Endothelial cell of hepatic sinusoid (primary cell): ENCODE data around the gene MGRN1.

Source experiments
- in situ Hi-C: cut with HindIII; loops from 2 replicates; pipeline ENCODE4 v1.10.0; 2017; ENCODE audit warnings: low sequenced_read_pairs

Gene MGRN1

DNA sequence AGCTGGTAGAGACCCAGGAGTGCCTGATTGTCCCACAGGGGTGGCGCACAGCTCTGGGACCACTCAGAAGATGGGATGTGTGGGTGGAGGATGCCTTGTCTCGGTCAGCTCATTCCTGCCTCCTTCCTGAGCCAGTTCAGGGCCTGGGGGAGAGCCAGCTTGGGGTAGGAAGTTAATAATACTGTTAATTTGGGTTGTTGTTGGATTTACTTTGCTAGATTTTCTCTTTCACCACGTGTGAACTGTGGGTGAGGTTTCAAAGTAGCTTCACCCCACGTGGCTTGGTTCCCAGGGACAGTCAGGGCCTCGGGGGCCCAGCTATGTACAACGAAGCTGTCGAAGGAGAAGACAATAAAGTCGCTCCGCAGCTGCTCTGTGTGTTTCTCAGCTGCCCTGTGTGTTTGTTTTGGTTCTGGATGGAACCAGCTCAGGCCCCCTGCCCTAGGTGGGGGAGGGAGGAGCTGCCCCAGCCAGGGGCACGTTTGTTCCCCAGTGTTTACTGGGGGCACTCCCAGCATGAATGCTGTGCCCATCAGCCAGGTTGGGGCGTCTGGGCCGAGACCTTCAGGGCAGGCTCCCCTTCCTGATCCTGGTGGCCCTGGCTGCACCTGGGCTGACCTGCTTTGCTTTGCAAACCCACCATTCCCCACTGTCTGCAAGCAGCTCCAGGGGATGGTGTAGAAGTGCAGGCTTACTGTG lies 71.0 kb downstream of the MGRN1 start:
- in situ Hi-C loops: no loop called here

DNA sequence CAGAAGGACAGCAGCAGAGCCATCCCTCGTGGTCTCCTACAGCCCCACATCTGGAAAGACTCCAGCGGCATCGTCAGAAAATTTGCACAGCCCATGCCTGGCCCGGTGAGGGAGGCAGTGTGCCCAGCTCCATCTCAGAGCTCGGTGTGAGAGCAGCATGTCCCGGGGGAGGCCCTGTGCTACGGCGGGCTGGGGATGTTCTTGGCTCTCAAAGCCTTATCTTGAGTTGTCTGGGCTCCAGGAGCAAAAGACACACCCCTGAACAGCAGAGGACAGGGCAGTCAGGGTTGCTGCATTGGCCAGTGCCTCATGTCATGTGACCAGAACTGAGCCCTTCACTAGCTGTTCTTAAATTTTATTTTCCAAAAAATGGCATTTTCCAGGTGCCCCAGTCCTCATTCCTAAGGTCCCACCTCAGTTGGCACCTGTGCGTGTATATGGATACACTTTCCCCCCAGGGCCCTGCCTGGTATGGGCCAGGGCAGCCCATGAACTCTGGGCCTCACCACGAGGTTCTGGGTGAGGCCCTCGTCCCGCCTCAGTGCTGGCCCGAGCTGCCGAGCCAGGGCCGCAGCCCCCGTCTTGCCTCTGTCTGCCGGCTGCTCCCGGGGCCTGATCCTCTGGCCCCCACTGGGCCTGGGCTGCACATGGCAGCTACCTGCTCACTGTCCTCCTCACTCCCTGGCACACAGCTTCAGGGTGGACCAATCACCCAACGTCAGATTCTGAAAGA lies 71.7 kb downstream of the MGRN1 start:
- in situ Hi-C loops: no loop called here

DNA sequence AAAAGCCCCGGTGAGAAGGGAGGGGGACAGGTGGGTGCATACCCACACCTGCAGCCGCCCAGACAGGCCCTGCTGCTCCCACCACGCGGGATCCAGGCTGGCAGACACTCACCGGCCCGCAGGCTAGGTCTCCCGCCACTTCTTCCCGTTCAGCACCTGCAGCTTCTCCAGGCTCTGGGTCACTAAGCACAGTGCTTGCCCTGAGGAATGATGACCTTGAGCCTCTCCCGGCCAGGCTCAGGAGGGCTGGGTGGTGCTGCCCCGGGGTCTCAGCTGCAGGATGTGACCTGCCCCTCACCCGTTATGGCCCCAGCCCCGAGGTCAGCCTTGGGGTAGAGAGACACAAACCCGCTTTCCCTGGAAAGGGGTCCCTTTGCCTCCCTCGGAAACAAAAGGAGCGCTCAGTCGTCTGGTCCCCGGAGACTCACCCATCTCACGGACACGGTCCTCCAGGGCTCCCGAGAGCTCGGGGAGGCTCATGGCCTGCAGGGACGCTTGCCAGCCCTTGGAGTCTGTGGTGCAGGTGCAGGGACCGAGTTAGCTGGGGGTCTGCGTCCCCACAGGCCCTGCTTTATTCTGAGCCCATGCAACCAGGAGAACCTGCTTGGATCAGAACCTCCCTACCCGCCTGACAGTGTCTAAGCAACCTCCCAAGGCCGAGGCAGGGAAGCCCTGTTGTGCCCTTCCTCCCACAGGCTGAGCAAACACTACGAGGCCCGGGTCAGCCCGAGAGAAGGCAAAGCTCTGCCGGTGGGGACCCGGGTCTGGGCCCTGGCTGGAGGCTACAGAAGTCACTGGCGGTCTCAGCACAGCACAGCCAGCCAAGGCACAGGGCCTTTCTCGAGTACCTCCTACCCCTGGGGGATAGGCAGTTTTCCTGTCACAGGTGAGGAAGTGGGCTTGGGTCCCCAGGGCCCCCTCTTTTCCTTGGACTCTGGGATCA lies 72.5 kb downstream of the MGRN1 start:
- in situ Hi-C loops: no loop called here

DNA sequence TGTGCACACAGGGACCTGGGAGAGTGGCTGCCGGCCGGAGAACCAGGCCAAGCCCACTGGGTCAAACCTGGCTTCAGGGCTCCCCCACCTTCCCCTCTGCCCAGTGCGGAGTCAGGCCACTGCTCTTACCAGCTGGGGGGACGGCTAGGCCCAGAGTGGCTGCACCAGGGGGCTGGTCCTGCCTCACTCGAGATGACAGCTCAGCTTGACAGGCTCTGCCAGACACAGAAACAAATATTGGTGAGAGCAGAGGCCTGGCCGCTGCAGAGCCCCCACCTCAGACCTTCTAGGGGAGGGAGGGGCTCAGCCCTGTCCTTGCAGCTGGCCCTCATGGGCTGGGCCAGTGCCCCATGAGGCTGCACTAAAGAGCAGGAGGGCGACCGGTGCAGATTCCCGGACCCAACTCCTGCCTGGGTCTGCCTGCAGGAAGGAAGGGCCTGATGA lies 73.2 kb downstream of the MGRN1 start:
- in situ Hi-C loops: no loop called here

DNA sequence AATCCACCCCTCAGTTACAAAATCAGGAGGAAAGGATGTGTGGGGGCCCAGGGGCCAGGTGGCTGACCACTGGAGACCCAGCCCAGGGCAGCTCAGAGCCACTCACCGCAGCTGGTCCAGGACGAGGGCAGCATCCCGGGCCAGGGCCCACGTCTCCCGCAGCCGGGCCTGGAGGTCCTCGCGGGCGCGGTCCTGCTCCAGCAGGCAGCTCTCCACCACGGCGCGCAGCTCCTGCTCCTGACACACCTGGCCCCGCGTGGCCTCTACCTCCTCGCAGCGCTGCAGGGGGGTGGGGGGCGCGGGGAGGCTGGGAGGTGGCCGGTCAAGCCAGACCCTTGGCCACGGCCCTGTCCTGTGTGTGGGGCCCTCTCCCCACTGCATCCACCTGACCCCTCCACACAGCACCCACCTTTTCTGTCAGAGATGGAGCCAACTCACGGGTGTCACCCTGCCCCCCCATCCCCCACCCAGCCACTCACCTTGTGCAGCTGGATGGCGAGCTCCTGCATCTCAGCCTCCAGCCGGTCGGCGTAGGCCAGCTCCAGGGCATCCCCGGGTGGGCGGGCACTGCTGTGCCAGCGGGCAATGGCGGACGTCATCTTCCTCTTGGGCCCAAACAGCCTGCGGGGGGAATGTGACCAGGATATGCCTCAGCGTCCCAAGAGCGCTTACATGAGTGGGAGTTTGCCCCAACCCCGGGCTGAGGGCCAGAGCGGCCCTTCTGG lies 73.9 kb downstream of the MGRN1 start:
- in situ Hi-C loops: no loop called here

DNA sequence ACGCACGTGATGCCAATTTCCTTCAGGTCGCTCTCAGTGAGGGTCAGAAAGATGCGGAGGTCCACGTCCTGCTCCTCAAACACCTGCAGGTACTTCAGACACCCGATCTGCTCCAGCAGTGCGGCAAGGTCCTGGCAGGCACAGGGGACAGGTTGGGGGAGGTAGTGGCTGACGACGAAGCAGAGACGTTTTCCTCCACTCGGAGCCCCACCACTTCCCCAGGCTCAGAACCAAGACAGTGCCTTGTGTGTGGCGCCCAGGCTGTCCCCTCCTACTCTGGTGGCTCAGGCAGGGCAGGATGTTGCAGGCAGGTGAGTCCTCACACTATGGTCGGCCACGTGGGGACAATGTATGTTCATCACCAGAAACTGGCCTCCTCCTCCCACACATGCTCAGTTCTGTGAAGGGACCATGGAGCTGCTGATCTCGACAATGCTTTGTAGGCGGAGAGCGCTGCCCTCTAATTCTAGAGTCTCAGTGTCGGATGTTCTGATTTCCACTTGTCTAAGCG lies 74.5 kb downstream of the MGRN1 start:
- in situ Hi-C loops: no loop called here

DNA sequence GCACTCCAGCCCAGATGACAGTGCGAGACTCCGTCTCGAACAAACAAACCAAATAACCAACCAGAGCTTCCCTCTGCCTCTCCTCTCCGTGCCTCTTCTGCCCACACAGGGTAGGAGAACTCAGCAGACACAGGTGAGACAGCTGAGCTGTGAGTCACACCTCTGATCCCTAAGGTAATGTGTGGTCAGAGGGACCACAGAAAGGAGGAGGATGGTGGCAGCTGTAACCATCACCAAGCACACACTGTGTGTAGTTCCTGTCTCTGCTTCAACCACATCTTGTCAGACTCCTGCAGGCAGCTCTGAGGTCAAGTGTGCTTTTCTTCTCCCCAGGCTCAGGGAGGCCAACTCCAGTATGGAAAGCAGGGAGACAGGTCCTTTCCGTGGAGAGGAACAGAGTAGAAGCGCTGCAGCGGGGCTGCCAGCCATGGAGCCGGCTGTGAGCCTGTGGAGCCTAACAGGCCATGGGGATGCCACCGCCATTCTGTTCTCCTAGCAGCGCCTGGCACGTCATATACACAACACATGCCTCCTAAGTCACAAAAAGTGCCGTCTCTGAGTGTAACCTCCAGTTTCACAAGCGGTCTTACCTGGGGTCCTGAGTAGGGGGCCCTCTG lies 75.9 kb downstream of the MGRN1 start:
- in situ Hi-C loops: no loop called here

DNA sequence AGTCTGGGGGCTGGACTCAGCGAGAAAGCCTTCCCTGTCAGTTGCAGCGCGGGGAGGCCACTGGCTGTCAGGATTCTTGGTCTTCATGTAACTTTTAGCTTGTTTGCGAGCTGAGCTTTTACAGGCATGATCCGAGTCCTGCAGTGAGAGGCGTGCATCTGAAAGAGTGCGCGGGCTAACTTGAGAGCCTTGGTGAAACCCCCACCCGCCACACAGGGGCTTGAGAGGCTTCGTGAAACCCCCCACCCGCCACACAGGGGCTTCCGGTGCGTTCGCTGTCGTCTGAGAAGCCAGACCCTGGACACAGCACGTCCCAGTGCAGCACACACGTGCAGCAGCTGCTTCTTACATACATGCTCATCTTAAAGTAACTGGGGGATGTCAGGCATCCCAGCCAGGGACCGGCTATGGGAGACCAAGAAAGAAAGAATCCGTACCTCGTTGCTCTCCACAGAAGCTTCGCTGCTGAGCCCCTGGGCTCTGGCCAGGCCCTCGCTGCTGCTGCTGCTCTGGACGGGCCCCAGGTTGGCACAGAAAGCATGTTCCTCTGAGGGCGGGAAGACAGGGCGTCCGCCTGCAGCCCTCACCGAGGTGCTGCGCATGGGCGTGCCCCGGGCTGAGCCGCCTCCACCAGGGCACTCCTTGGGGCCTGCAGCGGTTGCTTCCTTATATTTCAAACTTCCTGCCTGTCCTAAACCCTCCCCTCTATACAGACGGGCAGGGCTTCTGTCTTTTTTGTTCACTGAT lies 76.5 kb downstream of the MGRN1 start:
- in situ Hi-C loops: no loop called here

DNA sequence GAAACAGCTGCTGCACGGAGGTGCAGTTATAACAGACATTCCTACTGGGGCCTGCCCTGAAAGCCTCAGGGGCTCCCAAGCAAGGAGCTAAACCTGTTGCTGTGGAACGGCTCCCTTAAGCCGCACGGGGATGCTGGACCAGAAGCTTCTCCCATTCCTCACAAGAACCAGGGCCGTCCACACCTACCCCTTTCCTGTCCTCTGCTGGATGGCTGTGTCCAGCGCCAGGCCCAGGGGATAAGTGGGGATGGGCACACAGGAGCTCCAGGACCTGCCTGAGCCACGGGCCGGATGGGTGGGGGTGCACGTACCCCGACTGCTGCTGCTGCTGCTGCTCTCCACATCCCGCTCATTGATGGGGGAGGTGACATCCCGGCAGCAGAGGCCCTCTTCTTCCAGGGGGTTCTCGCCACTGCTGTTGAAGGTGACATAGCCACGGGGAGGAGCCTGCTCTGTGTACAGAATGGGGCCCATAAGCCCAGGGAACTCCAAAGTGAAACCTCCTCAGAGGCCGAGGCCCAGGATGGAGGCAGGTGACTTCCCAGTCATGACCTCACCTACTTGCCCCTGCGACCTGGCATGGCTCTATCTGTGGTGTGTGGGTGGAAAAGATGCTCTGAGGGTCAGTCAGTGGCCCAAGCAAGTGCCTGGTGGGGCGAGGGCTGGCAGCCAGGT lies 77.3 kb downstream of the MGRN1 start:
- in situ Hi-C loops: no loop called here

DNA sequence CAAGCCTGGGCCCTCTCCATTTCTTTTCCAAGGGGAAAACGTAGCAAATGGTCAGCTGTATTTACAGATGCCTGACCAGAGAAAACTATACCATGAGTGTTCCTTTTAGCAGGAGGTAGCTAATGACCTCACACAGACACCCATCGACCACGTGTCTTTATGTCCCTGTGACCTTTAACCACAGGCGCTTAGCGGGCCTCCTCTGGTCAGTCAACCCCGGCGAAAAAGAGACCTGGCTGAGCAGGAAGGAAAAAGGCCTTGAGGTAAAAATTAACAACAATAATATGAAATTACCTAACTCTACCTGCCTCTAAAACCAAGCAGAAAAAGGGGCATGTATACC lies 77.8 kb downstream of the MGRN1 start:
- in situ Hi-C loops: no loop called here

DNA sequence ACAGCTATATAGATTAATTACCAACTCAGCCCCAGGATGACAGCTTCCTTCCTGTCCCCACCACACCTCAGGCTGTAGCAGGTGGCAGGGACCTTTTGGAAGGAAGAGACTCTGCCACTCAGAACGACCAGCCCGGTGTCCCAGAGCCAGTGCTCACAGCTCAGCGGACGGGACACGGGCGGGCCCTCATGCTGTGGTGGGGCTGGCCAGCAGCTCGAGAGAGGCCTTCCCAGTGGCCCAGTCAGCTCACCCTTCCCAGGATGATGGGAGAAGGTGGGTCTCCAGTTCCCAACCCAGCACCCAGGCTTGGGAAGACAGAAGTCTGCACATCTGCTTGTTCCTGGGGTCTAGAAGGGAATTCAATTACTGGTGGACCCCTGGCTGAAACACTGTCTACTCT lies 79.3 kb downstream of the MGRN1 start:
- in situ Hi-C loops: no loop called here

DNA sequence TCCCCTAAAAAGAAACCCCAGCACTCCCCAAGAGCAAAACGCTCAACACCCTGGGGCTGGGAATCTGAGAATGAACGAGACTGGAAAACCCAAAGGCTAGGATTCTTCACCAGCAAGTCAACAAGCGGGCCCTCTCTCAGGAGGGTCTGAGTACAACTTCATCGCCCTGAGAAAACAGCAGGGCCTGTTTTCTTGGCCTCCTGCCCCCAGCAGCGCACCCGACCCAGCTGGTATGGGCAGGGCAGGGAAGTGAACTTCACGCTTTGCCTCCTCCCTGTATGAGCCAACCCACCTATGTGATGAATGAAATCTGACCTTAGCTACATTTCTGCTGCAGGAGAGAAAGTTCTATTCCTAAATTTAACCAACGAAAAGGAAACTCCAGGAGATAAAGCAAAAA lies 79.9 kb downstream of the MGRN1 start:
- in situ Hi-C loops: no loop called here

DNA sequence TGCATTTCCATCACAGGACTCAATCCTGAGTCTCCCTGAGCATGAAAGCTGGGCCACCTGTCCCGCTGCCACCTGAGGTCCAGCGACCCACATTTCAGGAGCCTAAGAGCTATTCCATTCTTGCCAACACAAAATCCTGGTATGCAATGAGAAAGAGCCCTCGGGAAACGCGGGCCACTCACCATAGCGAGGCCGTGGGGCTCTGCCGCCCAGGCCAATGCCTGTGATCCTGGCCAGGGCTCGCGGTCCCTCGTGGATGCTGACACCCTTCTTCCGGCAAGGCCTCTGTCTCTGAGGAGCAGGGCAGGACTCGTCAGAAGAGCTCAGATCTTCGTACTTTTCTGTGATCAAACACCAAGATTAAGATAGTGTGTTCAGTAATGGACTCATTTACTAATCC lies 80.3 kb downstream of the MGRN1 start:
- in situ Hi-C loops: no loop called here

DNA sequence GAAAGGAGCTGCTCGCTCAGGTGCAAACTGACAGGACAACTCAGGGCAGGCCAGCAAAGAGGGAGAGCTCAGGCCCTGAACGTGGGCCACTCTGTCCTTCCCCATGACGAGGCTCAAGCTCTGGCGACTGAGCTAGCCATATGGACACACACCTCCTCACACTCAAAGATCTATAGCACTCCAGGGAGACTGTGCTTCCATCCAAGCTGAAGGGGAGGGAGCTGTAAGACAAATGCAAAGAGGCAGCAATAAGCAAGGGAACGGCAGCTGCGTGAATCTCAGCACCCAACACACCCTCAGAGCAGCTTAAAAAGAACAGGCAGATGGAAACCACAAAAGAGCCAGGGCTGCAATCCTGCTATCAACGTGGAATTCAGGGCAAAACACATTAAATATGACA lies 82.2 kb downstream of the MGRN1 start:
- in situ Hi-C loops: no loop called here

DNA sequence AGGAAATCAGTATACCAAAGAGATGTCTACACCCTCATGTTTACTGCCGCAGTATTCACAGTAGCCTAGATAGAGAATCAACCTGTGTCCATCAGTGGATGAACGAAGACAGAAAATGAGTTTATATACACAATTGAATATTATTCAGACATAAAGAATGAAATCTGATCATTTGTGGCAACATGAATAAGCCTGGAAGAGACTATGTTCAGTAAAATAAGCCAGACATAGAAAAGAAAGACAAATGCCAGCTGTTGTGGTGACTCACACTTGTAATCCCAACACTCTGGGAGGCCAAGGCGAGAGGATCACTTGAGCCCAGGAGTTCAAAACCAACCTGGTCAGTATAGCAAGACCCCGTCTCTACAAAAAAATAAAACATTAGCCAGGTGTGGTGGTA lies 84.9 kb downstream of the MGRN1 start:
- in situ Hi-C loops: no loop called here

DNA sequence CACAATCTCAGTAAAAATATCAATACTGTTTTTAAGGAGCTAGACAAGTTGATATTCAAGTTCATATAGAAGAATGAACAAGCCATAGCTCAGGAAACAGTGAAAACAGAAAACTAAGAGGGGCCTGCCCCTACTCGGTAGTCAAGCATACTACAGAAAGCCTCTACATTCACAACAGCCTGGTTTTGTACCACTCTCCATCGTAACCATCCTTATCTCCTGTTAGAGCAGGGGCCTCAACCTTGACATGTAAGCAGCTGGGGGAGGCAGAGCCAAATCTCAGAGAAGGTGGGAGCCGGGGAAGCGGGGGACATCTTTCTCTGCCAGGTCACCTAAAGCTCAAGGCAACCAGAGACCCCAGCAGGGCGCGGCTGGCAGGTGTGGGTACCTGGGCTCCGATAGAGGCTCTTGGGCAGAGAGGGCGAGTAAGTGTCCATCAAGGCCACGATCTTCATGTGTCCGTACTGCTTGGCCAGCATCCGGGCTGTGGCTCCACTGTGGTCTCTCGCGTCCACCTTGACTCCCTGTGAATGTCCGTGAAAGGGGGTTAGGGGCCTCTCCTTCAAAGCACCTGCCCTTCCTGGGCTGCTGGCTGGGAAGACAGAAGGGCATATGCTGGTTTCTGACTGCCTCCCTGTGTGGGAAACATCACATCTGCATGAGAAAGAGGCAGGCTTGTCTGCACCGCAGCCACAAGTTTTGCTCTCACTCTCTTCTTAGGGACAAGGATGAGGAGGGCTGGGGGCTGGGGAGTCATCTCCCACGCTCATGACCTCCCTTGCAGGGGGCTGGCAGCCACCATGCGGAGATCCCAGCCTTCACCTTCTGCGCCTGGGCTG lies 89.3 kb downstream of the MGRN1 start:
- in situ Hi-C loops: no loop called here

DNA sequence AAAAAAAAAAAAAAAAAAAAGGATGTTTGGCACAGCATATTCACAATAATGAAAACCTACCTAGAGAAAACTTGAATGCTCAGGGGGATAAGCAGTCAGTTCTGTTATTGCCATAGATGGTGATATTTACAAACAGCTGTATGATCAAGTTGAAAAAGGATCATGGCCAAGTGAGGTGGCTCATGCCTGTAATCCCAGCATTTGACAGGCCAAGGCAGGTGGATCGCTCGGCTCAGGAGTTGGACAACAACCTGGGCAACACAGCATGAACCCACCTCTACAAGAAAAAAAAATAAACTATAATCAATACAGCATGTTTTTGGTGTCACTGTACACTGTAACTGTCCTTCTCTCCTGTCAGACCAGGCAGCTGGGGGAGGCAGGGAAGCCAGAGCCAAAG lies 90.4 kb downstream of the MGRN1 start:
- in situ Hi-C loops: no loop called here

DNA sequence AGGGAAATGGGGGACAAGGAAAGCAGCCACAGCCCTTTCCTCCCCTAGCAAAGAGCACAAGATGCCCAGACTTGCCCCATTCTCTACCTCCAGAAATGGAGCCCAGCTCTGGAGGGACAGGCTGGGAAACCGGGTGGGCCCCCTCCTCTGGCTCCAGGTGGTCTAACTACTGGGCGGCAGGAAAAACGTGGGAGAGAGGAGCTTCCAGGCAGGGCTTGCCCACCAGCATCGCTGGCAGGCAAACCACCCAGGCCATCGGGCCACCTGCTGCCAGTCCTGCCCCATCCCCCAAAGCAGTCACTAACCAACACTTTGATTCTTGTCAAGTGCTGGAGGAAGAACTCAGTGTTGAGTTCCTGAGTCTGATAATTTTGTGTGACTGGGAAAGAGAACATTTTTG lies 93.8 kb downstream of the MGRN1 start:
- in situ Hi-C loops: no loop called here
